HS-5 (cell line): ENCODE measurements around the gene CLNK.

Experiments used
- DNase-seq: peaks from one replicate; pipeline ENCODE4 v3.0.0-alpha.2; 2012; ENCODE audit warnings: low read depth

Gene CLNK

GRCh38 chr4:10701702-10702460, 17.3 kb upstream of the CLNK start:
- DNase-seq = no peak

DNA sequence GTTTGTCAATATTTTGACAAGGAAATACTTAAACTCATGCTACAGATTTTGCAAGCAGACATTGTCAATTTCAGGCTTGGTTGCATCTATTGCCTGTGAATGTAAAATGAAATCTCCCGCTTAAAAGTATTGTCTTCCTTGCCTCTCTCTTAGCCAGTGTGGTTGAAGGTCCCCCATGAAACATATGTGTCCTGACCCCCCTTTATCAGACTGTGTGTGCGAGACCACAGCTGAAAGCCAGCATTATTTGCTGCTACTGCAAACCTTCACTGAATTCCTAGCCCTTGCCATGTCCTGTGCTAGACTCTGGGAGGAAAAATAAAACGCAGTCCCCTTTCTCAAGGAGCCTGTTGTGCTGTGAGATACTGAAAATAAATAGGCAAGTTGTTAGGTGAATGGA, 16.6 kb upstream of the CLNK start:
- no peak for DNase-seq

- DNase-seq = no peak
Observed at GRCh38 chr4:10698172-10698571, 13.6 kb upstream of the CLNK start.

GRCh38 chr4:10697086-10697485, 12.5 kb upstream of the CLNK start:
- no peak for DNase-seq

DNA sequence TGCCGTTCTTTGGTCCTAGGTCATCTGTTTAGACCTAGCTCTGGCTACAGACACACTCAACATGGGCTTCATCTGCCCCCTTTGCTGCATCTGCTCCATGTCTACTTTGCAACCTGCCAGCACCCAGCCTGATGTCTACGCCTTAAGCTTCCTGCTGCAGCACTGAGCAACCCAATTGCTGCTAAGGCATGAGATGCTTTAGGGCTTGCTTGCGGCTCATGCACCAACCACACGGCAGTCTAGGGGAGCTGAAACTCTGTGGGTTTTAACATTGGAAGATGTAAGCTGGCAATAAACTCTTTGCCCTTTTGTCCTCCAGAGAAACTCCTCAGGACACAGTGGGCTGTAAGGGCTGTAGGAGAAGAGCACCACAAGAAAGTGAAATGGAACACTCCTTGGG, 11.7 kb upstream of the CLNK start:
- DNase-seq = no peak

DNA sequence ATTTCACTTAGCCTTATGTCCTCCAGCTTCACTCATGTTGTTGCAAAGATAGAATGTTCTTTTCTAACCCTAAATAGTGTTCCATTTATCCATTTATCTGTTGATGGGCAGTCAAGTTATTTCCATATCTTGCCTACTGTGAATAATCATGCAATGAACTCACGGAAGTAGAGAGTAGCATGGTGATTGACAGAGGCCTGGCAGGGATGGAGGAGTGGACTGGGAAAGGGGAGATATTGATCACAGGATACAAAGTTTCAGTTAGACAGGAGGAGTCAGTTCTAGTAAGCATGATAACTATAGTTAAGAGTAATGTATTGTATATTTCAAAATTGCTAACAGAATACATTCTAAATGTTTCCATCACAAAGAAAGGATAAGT, 10.3 kb upstream of the CLNK start:
- DNase-seq = no peak

DNA sequence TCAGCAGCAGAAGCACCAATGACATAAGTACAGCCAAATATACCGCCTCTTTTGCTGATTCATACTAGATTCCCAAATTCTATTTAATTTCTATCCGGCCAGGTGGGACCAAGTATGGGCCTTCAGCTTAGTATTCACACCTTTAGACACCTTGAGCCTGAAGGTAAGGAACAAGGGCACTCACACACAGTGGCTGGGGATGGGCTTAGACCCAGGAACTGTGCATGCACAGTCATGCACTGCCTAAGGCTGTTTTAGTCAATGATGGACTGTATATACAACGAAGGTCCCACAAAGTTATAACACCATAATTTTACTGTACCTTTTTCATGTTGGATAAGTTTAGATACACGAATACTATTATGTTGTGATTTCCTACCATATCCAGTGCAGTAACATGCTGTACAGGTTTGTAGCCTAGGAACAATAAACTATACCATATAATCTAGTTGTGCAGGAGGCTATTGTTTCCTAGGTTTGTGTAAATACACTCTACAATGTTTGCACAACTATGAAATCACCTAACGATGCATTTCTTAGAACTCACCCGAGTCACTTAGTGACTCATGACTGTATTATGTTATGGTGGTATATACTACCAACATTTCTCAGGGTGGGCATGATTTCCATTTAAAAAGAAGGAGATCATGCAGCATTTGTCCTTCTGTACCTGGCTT, 9.7 kb upstream of the CLNK start:
- no peak for DNase-seq

GRCh38 chr4:10691651-10692050, 7.1 kb upstream of the CLNK start:
- DNase-seq = no peak

DNA sequence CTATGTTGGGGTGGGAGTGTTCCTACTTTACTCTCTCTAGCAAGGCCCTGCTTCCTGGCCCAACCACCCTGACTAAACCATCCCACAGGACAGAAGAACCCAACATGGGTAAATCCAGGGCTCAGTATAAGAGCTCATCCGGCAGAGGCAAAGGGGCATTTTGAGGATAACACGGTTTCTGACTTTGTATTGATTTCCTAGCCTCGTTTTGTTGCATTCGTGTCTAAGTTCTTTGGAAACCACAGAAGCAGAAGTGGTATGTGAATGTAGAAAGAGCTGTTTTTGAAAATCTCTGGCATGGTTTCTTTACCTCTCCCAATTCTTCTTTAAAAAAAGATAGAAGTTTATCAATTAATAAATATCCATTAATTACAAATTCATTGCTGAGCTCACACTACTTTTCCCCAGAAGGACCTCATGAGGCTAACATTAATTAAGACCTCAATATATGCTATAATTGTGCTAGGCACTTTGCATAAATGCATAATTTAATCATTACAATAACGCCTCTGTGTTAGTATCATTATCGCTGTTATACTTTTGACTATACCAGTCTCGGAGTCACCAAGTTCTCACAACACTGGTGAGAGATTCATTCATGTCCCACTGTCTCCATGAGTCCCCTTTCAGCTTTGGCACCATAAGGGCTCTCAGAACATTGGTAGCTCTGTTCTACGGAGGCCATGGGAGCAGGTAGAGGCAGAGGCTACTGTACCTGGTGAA, 5.8 kb upstream of the CLNK start:
- DNase-seq = no peak

DNA sequence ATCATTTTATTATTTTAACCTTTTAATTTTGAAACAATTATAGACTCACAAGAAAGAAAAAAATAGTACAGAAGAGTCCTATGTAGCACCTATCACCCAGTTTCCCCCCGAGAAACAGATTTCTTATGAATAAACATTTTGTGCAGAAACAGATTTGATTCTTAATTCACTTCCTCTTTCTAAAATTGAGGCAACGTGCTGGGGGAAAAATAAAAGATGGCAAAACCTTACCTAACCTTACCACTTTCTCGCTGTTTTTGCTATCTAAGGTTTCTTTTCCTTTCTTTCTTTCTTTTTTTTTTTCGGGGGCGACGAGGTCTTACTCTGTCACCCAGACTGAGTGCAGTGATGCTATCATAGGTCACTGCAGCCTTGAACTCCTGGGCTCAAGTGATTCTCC, 4.3 kb upstream of the CLNK start:
- no peak for DNase-seq

- no peak for DNase-seq
Observed at GRCh38 chr4:10688022-10688421, 3.5 kb upstream of the CLNK start.

- no peak for DNase-seq
Observed at GRCh38 chr4:10687526-10687925, 3.0 kb upstream of the CLNK start.

DNA sequence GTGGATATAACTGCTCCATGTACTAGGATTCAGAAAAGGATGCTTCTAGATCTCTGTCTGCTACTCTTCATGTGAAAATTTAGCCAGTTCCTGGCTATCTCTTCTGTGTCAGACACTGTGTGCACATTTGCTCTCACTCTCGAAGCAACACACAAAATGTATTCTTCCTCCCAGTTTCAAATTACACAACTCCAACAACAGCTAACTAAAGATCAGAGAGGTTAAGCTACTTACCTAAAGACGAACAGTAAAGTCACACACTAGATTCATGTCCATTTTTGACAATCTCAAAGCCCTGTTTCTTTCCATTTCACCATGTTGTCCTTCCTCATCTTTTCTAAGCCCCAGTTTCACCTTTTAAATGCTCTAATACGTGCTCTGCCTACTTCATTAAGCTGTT, 2.2 kb downstream of the CLNK start:
- no peak for DNase-seq

DNA sequence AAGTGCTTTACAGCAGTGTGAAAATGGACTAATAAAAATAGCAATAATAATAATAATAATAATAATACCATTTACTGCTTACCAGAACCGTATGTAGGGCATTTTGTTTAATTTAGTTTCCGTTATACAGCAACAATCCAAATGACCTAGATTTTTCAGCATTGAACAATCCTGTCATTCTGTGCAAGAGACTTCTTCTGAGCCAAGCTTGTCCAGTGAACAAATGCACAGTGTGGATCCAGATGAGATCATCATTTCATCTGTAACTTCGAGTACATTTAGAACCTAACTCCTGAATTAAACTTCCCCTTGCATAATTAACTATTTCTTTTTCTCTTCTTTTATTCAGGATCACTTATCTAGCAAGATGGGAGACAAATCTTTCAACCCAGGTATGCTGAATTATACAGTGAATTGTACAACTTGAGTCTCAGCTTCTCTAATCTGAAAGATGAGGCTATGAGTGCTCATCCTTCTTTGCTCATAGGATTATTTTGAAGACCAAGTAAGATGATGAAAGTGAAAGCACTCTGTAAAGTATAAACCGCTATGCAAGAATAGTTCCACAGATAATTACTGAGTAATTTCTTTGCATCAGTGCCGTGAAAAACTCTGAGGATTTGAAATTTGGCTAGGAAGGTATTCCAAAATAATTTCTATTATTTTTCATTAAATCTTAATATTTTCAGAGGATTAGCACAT, 6.6 kb downstream of the CLNK start:
- no peak for DNase-seq

- DNase-seq = no peak
Observed at GRCh38 chr4:10673817-10674369, 10.7 kb downstream of the CLNK start.

GRCh38 chr4:10672379-10672778, 12.2 kb downstream of the CLNK start:
- no peak for DNase-seq

- DNase-seq = no peak
Observed at GRCh38 chr4:10671799-10672198, 12.8 kb downstream of the CLNK start.

DNA sequence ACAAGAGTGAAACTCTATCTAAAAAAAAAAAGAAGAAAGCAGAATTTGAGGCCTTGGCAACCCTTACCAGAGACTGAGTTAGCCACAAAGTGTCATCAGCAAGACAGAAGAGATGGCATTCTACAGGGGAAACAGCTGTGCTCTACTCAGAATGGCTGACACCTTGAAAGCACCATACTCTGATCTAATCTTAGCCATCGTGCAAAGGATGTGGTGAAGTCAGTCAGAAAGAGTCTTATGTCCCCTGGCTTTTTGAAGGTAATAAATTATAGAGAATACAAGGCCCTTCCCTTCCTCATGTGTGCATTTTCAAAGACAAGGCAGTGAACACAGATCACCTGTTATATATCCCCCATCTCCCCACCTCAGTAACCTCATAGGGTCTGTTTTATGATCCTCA, 13.2 kb downstream of the CLNK start:
- no peak for DNase-seq

DNA sequence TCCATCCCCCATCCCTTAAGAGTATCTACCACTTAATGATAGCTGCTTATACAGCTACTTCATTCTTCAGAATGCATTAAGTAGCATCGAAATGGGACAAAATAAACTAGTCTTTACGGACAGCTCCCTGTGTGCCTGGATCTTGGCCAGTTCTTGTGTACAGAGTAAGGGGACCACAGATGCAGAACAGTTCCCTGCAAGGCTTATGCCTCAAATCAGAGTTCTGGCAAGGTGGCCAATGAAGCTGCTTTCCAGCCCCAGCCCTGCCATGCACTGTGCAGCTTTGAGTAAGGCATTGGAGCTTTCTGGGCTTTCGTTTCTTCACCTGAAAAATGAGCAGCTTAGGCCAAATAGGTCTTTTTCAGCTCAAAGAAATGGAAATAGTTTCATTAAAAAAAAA, 14.2 kb downstream of the CLNK start:
- DNase-seq = no peak

GRCh38 chr4:10667701-10668326, 16.8 kb downstream of the CLNK start:
- no peak for DNase-seq

- DNase-seq = no peak
Observed at GRCh38 chr4:10666616-10667015, 18.0 kb downstream of the CLNK start.

DNA sequence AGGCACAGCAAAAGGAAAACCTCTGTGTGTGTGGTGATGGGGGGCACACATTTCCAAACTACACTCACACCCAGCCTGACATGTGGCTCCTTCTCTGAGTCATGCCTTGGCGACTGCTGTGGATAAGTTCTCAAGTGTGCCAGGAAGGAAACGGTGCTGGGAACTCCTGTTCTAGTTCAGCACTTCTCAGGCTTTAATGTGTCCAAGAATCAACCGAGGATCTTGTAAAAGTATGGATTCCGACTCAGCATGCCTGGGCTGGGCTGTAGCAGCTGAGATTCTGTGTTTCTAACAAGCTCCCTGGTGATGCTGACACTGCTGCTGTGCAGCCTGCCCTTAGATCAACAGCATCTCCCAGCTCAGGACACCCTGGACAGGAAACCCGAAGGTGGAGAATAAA, 20.2 kb downstream of the CLNK start:
- DNase-seq = peak; percentile 36
